ENCODE measurements around the gene AAK1.

The AAK1 gene

GRCh38 chr2:69615078-69615625 is 28.4 kb downstream of the AAK1 start:
- H3K27me3 ChIP-seq (ENCODE audit: control insufficient read depth, low read length): peaks cover 36% of the 10 kb centered on the region
- TF ChIP-seq EZH2phosphoT487 (IDR thresholded peaks at IDR 0.05; ENCODE audit: borderline replicate concordance, low read length) (no peak), CTCF (IDR thresholded peaks at IDR 0.05; ENCODE audit: low read depth, low read length, poor library complexity, severe bottlenecking) (no peak)
- no peak overlapping the region for H3K27ac ChIP-seq (ENCODE audit: low read depth, low read length)
- H4K20me1 ChIP-seq (ENCODE audit: control insufficient read depth, insufficient read depth, low read depth, low read length): no peaks in the 10 kb centered on the region
- H3K36me3 ChIP-seq (ENCODE audit: control insufficient read depth, low read length): no peaks in the 10 kb centered on the region
- H3F3A ChIP-seq (ENCODE audit: control insufficient read depth, insufficient read depth): no peaks in the 10 kb centered on the region
- no peaks in the 10 kb centered on the region for H3K4me1 ChIP-seq (ENCODE audit: control insufficient read depth, low read length)
- H3K9me2 ChIP-seq (replicated peaks; ENCODE audit: control insufficient read depth, low read length): no peaks in the 10 kb centered on the region
- no peak overlapping the region for H3K4me2 ChIP-seq (ENCODE audit: low read length)
- no peaks in the 10 kb centered on the region for H3K79me2 ChIP-seq (ENCODE audit: control insufficient read depth, low read length)
- no peak overlapping the region for H3K4me3 ChIP-seq (ENCODE audit: low read length)
- H3K9me3 ChIP-seq (ENCODE audit: control insufficient read depth, insufficient read depth, low read length): peaks cover 2% of the 10 kb centered on the region; the same call in 1 of the 2 replicates

- Histone ChIP-seq H3K27ac (ENCODE audit: low read depth, low read length) (no peak overlapping the region), H3K4me3 (ENCODE audit: low read length) (no peak overlapping the region), H3K36me3 (ENCODE audit: control insufficient read depth, low read length) (no peaks in the 10 kb centered on the region), H4K20me1 (ENCODE audit: control insufficient read depth, insufficient read depth, low read depth, low read length) (no peaks in the 10 kb centered on the region), H3K27me3 (ENCODE audit: control insufficient read depth, low read length) (peaks cover 29% of the 10 kb centered on the region), H3K4me2 (ENCODE audit: low read length) (no peak overlapping the region), H3K79me2 (ENCODE audit: control insufficient read depth, low read length) (no peaks in the 10 kb centered on the region), H3K9me2 (replicated peaks; ENCODE audit: control insufficient read depth, low read length) (no peaks in the 10 kb centered on the region), H3F3A (ENCODE audit: control insufficient read depth, insufficient read depth) (no peaks in the 10 kb centered on the region), H3K4me1 (ENCODE audit: control insufficient read depth, low read length) (no peaks in the 10 kb centered on the region), H3K9me3 (ENCODE audit: control insufficient read depth, insufficient read depth, low read length) (peaks cover 4% of the 10 kb centered on the region; the same call in 1 of the 2 replicates)
- TF ChIP-seq CTCF (IDR thresholded peaks at IDR 0.05; ENCODE audit: low read depth, low read length, poor library complexity, severe bottlenecking) (no peak), EZH2phosphoT487 (IDR thresholded peaks at IDR 0.05; ENCODE audit: borderline replicate concordance, low read length) (no peak)
Measured at GRCh38 chr2:69612707-69613106, 30.8 kb downstream of the AAK1 start.

GRCh38 chr2:69612200-69612599 is 31.3 kb downstream of the AAK1 start:
- no peak for TF ChIP-seq CTCF (IDR thresholded peaks at IDR 0.05; ENCODE audit: low read depth, low read length, poor library complexity, severe bottlenecking)
- no peak for TF ChIP-seq EZH2phosphoT487 (IDR thresholded peaks at IDR 0.05; ENCODE audit: borderline replicate concordance, low read length)
- Histone ChIP-seq H3K9me3 (ENCODE audit: control insufficient read depth, insufficient read depth, low read length) (peaks cover 4% of the 10 kb centered on the region; the same call in 1 of the 2 replicates), H3K4me1 (ENCODE audit: control insufficient read depth, low read length) (no peaks in the 10 kb centered on the region), H3K36me3 (ENCODE audit: control insufficient read depth, low read length) (no peaks in the 10 kb centered on the region), H4K20me1 (ENCODE audit: control insufficient read depth, insufficient read depth, low read depth, low read length) (no peaks in the 10 kb centered on the region), H3K4me3 (ENCODE audit: low read length) (no peak overlapping the region), H3K9me2 (replicated peaks; ENCODE audit: control insufficient read depth, low read length) (no peaks in the 10 kb centered on the region), H3K4me2 (ENCODE audit: low read length) (no peak overlapping the region), H3F3A (ENCODE audit: control insufficient read depth, insufficient read depth) (no peaks in the 10 kb centered on the region), H3K27ac (ENCODE audit: low read depth, low read length) (no peak overlapping the region), H3K27me3 (ENCODE audit: control insufficient read depth, low read length) (peaks cover 26% of the 10 kb centered on the region), H3K79me2 (ENCODE audit: control insufficient read depth, low read length) (no peaks in the 10 kb centered on the region)

Data from DOHH2 (cell line).